ENCODE results near the gene NEK10.
A peak's percentile ranks its signal among the peaks of the same experiment; 100 is the strongest.

The NEK10 gene

GRCh38 chr3:27319304-27319703 is 49.9 kb downstream of the NEK10 start:
- no peak for TF ChIP-seq CTCF (IDR thresholded peaks at IDR 0.05; ENCODE audit: control insufficient read depth, insufficient read depth, low read depth, low read length, missing control alignments)
- no peak for DNase-seq (ENCODE audit: low read depth)
- no peak overlapping the region for H3K4me3 ChIP-seq (ENCODE audit: control insufficient read depth, low read depth, low read length)

GRCh38 chr3:27317096-27317495 is 52.1 kb downstream of the NEK10 start:
- no peak for DNase-seq (ENCODE audit: low read depth)
- H3K4me3 ChIP-seq (ENCODE audit: control insufficient read depth, low read depth, low read length) = no peak overlapping the region
- TF ChIP-seq CTCF (IDR thresholded peaks at IDR 0.05; ENCODE audit: control insufficient read depth, insufficient read depth, low read depth, low read length, missing control alignments) = no peak

- H3K4me3 ChIP-seq (ENCODE audit: control insufficient read depth, low read depth, low read length) = no peak overlapping the region
- no peak for DNase-seq (ENCODE audit: low read depth)
- no peak for TF ChIP-seq CTCF (IDR thresholded peaks at IDR 0.05; ENCODE audit: control insufficient read depth, insufficient read depth, low read depth, low read length, missing control alignments)
Observed at GRCh38 chr3:27315003-27315402, 54.2 kb downstream of the NEK10 start.

- no peak overlapping the region for H3K4me3 ChIP-seq (ENCODE audit: control insufficient read depth, low read depth, low read length)
- peak; percentile 58 for TF ChIP-seq CTCF (IDR thresholded peaks at IDR 0.05; ENCODE audit: control insufficient read depth, insufficient read depth, low read depth, low read length, missing control alignments)
- peak; percentile 41 for DNase-seq (ENCODE audit: low read depth)
Observed at GRCh38 chr3:27312044-27312668, 57.0 kb downstream of the NEK10 start.

GRCh38 chr3:27311400-27311799 is 57.8 kb downstream of the NEK10 start:
- no peak for TF ChIP-seq CTCF (IDR thresholded peaks at IDR 0.05; ENCODE audit: control insufficient read depth, insufficient read depth, low read depth, low read length, missing control alignments)
- H3K4me3 ChIP-seq (ENCODE audit: control insufficient read depth, low read depth, low read length) = no peak overlapping the region
- peak; percentile 87 for DNase-seq (ENCODE audit: low read depth)

GRCh38 chr3:27310688-27311087 is 58.5 kb downstream of the NEK10 start:
- H3K4me3 ChIP-seq (ENCODE audit: control insufficient read depth, low read depth, low read length) = no peak overlapping the region
- no peak for DNase-seq (ENCODE audit: low read depth)
- no peak for TF ChIP-seq CTCF (IDR thresholded peaks at IDR 0.05; ENCODE audit: control insufficient read depth, insufficient read depth, low read depth, low read length, missing control alignments)

GRCh38 chr3:27307566-27307965 is 61.6 kb downstream of the NEK10 start:
- DNase-seq (ENCODE audit: low read depth) = no peak
- H3K4me3 ChIP-seq (ENCODE audit: control insufficient read depth, low read depth, low read length) = no peak overlapping the region
- no peak for TF ChIP-seq CTCF (IDR thresholded peaks at IDR 0.05; ENCODE audit: control insufficient read depth, insufficient read depth, low read depth, low read length, missing control alignments)
